Prostate gland (tissue), 2 donors: ENCODE measurements around the gene COL4A2.

ENCODE experiments used
- CTCF ChIP-seq, 4 experiments: fragments of 200-600 bp in 2 of 4; fragments of 450-650 bp in 2 of 4; sonication (generic) in 2 of 4; IDR thresholded peaks; 1 replicate in 3 of 4; 2 replicates in 1 of 4; pipeline ENCODE4 v1.5.1; 2016 to 2019; ENCODE audit warnings: antibody characterized with exemption in 4 of 4, mild to moderate bottlenecking in 2 of 4, moderate library complexity in 2 of 4
- POLR2A ChIP-seq: fragments of 450-650 bp; IDR thresholded peaks from one replicate; pipeline ENCODE4 v1.6.1; 2016; ENCODE audit warnings: antibody characterized with exemption, mild to moderate bottlenecking
- POLR2AphosphoS5 ChIP-seq: sonication (generic); formaldehyde crosslinking; IDR thresholded peaks from one replicate; pipeline ENCODE4 v1.6.1; 2017; ENCODE audit warnings: antibody characterized with exemption

GRCh38 chr13:110328573-110328972, 21.5 kb downstream of the COL4A2 start:
- TF ChIP-seq POLR2A (no peak), POLR2AphosphoS5 (no peak), CTCF (IDR thresholded peaks at IDR 0.05) (no peak)
